NOMO-1 treated with DMSO at 0.1 percent for 48 hours (cell line): ENCODE data around the gene USP53.
"Not testable (repeated sequence)": the region's sequence is repeated elsewhere in the genome, so short reads cannot be mapped to it uniquely, and the experiment has no call there.

ENCODE experiments used
- DNase-seq: peaks from one replicate; lab custom pipeline; 2025; ENCODE audit not compliant: unreplicated experiment; lab: John Stamatoyannopoulos, UW

Gene USP53

DNA sequence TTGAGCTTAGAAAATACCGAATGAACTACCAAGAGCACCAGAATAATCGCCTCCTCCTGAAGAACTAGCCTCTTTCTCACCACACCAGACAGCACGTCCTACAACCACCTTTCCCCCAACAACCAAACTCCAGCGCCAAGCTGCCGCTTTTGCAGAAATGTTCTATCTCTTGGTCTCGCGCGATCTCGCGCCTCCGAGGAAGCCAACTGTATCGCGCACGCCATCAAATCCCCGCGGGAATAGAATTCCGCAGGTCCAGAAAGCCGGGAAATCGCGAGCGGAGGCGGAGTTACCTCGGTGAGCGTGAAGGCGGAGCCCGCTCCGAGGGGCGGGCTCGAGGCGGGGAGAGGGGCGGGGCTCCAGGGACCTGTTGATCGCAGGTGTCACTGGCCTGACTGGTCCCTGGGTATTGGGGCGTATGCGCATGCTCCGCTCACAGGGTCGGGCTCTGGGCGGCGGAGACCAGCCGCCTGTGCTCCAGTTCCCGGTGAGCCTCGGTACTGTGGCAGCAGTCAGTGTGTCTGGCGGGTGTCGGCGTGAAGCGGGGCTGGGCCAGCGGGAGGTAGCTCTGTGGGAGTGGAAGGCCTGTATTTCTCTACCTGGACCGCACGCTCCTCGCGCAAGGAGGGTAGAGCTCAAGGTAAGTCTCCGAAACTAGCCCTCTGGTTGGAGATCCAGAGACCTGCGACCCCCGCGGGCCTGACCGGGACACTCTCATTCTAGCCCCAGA lies at the start of gene USP53:
Gene USP53 (plus strand): TSS at position 480 of the 730 bp plus-strand sequence. CDS start 27,047 bp downstream, outside the sequence.
- DNase-seq: peak; percentile 81

DNA sequence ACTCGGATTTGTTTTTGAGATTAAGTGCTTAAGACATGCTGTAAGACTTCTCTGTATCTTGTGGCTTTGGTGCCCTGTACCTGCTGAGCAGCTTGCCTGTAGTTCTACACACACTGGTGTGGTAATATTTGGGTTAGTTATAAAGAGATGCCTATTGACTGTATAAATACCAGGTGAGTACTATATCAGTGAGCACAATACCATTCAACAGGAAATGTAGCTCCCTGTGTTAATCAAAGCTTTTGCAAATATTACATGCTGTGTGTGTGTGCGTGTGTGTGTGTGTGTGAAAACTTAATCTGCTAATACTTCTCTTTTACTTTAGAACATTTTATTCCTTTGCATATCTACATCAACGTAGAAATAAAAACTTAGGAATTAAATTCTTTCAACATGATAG lies 46.7 kb upstream of the USP53 start:
- DNase-seq: no peak

DNA sequence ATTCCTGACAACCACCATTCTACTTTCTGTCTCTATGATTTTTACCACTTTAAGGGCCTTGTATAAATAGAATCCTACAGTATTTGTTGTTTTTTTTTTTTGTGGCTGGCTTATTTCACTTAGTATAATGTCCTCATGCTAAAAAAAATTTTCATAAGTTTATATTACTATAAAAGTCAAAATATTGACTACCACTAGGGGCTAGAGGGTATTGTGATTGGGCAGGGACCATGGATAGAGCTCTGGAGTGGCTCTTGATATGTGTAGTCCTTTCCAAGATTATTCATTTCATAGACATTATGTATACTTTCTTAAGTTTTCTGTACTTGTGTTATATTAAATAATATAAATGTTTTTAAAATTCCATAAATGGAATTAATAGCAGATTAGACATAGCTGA lies 42.3 kb upstream of the USP53 start:
- DNase-seq: no peak

DNA sequence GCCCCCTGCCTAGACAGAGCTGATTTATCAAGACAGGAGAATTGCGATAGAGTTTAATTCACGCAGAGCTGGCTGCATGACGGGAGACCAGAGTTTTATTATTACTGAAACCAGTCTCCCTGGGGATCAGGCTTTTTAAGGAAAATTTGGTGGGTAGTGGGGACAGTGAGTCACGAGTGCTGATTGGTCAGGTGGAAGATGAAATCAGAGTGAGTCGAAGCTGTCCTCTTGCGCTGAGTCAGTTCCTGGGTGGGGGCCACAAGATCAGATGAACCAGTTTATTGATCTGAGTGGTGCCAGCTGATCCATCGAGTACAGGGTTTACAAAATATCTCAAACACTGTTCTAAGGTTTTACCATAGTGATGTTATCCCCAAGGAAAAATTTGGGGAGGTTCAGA lies 40.3 kb upstream of the USP53 start:
- DNase-seq: no peak

DNA sequence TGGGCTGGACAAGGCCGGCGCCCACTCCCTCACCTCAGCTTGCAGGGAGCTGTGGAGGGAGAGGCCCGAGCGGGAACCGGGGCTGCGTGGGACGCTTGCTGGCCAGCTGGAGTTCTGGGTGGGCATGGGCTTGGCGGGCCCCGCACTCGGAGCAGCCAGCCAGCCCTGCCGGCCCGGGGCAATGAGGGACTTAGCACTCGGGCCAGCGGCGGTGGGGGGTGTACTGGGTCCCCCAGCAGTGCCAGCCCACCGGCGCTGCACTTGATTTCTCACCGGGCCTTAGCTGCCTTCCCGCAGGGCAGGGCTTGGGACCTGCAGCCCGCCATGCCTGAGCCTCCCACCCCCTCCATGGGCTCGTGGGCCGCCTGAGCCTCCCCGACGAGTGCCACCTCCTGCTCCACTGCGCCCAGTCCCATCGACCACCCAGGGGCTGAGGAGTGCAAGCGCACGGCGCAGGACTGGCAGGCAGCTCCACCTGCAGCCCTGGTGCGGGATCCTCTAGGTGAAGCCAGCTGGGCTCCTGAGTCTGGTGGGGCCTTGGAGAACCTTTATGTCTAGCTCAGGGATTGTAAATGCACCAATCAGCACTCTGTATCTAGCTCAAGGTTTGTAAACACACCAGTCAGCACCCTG lies 38.7 kb upstream of the USP53 start:
- not testable (repeated sequence) for DNase-seq

DNA sequence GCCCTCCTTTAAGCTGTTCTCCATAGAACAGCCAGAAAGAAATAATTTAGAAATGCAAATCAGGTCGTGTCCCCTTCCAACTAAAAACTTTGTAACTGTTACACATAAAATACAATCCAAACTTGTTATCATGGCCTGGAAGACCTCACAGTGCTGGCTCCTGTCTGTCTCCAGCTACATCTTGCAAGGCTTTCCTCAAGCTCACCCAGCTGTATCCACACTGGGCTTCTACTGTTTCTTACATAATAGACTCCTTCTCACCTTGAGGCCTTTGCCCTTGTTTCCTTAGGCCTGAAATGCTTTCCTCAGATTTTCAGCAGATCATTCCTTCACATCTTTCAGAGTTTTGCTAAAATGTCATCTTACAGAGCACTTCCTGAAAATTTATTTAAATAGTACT lies 33.5 kb upstream of the USP53 start:
- no peak for DNase-seq

DNA sequence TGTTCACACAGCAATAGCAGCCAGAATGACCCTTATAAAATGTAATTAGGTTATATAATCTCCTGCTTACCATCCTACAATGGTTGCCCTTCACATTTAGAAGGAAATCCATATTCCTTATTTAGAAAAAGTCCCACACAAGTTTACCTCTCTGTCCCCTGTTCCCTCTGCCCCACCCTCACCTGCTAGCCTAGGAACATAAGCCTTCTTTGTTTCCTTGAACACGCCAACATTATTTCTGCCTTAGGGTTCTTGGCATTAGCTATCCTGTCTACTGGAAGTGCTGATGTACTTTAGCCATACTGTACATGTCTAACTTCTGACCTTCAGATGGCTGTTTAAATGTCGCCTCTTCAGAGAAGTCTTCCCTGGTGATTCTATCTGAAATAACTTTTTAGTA lies 28.4 kb upstream of the USP53 start:
- DNase-seq: no peak

DNA sequence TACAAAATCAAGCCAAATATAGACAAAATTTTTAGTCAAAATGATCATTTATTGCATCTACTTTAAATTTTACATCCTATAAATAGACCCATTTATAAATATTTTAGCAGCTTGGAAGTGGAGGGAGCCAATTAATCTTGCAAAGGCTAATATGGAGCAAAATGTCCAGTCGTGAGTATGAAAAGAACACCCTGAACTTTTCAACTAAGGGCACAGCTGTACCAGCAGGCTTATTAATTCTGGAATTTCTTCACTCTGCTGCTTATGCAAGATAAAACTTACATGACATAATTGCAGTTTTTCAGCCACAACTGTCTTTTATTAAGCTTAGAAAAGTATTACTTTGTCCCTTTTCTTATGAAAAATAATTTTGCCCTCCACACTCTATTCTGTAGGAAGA lies 22.9 kb upstream of the USP53 start:
- peak; percentile 29 for DNase-seq

DNA sequence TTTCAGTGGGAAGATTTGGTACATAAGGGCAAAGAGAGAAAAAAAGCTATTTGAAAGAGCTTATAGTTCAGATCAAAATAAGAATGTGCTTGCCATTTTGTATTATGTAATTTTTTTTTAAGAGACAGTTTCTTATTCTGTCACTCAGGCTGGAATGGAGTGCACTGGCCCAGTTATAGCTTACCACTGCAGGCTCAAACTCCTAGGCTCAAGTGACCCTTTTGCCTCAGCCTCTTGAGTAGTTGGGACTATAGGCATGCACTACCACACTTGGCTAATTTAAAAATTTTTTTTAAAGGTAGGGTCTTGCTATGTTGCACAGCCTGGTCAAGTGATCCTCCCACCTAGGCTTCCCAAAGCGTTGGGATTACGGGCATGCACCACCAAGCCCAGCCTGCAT lies 22.2 kb upstream of the USP53 start:
- DNase-seq: no peak

DNA sequence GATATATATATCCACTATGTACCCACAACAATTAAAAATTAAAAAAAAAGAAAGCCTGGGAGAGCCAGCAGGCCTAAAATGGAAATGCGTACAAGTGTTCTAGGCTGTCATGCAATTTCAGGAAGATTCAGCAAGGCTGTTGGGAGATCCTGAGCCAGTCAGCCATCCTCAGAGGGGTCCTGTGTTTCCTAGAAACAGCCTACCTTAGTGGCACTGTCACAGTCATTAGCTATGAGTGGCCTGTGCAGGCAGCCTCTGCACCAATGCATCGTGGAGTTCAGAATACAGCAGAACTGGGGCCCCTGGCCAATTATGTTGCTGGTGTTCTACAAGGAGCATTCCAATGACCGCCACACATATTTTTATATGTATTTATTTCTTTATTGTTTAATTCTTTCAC lies 21.0 kb upstream of the USP53 start:
- DNase-seq: no peak

DNA sequence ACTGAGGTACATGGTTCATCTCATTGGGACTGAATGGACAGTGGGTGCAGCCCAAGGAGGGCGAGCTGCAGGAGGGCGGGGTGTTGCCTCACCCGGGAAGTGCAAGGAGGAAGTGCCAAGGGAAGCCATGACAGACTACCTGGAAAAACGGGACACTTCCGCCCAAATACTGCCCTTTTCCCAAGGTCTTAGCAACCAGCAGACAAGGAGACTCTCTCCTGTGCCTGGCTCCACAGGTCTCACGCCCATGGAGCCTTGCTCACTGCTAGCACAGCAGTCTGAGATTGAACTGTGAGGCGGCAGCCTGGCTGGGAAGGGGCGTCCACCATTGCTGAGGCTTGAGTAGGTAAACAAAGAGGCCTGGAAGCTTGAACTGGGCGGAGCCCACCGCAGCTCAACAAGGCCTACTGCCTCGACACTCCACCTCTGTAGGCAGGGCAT lies 14.7 kb upstream of the USP53 start:
- no peak for DNase-seq

DNA sequence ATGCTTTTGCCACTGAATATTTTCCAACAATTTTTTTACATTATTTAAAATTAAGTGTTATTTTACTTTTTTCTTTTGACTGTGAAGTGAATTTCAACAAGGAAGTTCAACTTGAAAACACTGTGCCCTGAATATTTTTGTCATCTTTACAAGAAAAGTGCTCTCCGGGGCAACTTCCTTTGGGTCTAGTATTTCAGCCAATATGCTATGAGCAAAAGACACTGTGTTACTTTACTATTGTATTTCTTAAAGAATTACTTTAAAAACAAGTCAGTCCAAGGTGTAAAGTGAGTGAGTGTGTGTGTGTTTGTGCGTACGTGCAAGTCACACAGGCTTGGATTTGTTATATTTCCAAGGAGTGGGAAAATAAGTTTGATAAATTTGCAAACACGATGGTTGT lies 7.6 kb upstream of the USP53 start:
- no peak for DNase-seq

DNA sequence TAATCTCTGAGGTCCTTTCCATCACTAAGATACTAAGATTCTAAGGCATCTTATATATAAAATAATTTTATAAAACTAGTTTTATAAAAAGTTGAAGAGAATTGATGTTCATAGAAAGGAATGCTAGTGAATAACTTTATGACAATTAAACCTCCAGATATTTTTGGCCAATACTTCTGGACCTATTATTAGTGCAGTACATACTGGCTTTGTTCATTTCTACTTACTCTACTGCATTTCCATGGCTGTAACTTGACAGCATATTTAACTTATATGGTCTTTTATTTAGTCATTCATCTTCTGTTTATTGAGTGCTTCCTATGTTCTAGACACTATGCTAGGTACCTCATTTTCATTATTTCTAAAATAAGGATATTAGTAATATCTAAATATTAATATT lies 6.8 kb upstream of the USP53 start:
- DNase-seq: no peak

DNA sequence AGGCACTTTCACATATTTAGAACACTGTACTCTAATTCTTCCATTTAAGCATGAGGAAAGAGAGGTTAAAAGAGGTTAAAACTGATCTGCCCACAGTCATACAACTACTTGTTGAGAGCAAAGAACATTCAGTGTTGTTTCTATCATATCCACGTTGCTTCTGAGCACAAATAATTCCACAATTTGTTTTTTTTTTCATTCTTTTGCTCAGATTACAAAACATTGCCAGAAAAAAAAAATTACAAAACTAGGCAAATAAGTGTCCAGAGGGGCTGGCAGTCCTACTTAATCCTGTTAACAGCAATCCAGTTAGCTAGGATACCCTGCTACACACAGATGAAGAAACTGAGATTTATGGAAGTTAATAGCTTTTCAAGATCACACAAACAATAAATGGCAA lies 6.3 kb upstream of the USP53 start:
- DNase-seq: no peak

DNA sequence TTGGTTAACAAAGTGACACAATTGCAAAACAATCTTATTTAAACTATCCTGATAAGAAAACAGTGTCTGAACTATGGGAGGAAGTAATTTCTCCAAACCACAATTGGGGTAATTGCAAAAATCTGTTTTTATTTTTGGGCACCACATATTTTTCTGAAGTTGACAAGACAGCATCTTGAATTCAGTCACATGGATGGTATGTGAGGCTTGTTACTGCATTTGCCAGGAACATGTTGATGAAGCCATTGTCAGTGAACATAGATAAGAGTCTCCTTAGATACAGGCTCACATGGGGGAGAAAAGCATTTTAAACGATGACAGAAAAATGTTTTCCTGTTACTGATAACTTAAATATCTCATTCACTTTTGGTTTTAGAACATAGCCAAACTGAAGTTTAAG lies 5.5 kb upstream of the USP53 start:
- DNase-seq: peak; percentile 88

DNA sequence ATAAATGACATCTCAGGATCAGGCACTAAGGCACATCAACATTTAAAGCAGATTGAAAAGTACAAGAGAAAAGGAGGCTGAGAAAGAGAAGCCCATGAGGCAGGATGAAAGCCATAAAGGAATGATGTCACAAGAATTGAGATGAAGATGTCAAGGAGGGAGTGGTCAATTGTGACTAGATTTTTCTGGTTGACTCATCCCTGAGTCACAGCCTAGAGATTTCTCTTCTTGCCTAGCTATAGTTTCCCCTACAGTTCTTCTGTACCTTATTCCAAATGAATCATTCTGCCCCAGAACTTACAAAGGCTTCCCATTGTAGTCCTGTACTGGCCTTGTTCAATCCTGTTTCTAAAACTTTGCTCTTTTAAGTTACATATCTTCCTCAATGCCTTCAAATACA lies 3.4 kb upstream of the USP53 start:
- DNase-seq: peak; percentile 95

DNA sequence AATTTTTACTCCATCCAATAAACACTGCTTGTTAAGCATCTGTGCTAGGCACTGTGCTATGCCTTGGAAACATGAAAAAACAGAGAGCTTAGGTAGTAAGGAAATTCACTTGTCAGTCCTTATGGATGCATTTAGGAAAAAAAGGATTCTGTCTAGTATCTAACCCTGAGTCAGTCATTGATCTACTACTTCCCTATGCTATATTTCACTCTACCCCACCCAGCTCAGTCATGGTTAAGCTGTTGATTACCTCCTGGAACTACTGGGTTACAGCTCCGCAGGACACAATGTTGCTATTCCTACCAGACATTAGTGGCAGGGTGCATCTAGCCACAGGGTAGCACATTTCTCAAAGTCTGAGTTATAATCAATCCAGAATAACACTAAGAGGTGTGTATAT lies 2.9 kb upstream of the USP53 start:
- DNase-seq: no peak

DNA sequence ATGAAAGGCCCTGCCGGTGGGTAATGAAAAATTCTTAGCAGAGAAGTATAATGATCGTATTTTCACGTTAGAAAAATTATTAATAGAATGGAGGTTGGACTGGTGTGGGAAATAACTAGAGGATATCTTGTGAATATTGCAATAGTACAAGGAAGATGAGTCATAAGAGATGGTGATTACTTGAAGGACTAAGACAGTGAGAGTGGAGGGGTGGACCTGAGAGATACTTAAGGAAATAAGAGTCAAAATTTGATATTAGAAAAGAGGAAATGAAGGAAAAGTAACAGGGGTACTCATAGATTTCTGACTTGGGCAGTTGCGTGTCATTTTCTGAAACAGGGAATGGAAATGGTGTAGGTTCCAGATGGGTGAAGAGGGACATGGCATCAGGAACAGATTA lies 1.7 kb upstream of the USP53 start:
- DNase-seq: peak; percentile 32

DNA sequence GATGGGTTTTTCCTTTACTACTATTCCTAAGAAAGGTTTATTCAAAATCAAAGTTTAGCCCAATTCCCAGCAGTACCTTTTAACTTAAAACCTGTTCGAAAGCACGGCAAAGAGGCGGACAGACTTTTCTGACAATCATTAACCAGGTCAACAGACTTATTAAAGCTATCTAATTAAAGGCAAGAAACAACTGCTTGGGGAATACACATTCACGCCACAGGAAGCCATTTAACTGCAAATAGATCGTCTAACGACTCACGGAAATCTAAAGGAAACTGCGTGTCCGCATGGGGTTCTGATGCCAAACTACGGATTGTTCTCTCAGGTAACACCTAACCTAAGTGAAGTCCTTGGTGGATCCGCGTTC lies 663 bp upstream of the USP53 start:
- DNase-seq: peak; percentile 57

DNA sequence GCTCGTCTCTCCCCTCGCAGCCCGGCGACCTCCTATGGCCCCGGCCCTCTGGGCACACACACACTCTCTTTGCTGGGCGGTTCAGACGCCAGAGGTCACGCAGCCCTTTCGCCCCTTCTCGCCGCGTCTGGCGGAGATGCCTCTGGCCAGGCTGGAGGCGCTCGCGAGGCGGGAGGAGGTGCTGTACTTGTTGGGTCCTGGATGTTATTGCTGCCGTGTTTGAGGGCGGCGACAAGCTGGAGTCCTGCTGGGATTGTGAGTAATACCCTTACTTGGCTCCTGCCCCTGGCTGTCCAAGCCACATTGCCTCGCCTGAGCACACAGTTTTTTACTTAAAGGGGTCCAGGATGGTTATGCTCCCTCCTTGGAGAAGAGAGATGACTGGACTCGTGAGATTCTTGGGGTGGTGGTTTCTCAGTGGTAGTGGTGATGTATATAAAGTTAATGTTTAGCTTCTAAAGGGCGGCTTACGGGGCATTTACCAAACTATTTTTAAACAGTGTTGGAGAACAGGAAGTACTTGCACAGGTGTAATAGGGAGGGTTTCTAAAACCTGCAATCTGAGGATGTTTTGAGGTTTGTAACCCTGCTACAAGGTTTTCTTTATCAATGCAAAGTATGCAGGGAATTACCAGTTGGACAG lies 572 bp downstream of the USP53 start:
- peak; percentile 67 for DNase-seq

DNA sequence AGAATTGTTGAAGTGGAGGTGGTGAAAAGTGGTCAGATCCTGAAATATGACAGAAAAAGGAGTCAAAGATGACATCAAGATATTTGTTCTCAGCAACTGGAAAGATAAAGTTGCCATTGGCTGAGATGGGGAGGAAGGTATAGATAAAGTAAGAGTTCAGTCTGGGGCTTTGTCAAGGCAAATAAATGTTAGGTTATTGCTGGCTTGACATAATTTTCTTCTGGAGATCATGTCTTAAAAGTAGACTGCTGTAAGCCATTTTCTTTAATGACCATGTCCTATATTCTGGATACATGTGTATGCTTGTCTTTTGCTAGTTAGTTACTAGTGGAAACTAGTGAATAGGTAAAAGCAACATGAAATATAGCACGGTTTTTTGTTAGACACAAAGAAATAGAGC lies 5.6 kb downstream of the USP53 start:
- DNase-seq: no peak

DNA sequence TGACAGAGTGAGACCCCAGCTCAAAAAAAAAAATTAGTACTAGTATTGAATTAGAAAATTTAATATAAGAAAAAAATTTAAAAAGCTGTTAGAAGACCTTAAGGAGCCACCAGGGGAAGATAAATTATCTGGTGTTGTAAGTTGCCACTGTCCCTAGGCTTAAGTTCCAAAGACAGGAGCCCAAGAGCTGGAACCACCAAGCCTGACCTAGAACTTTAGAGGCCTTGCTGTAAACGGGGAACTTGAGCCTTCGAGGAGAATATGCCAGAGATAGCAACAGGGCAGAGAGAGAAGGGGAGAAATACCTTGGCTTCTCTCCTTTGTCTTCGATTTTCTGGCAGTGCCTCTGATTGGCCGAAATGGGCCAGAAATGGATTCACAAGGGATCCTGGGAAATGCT lies 8.9 kb downstream of the USP53 start:
- DNase-seq: no peak
